Mesodermal cell (in vitro differentiated cells): ENCODE measurements around the gene EHD1. TPM values are rescaled to one million over a fixed set of nuclear protein-coding genes. Genes with fewer than 3 reads are reported as not detected.

ENCODE experiments used
- H3K27ac ChIP-seq: 2 replicates; pipeline ENCODE4 v1.7.0; 2013; ENCODE audit warnings: mild to moderate bottlenecking, low read depth, low read length, moderate library complexity; ENCODE audit not compliant: severe bottlenecking
- H3K36me3 ChIP-seq: 2 replicates; pipeline ENCODE4 v1.7.1; 2013; ENCODE audit warnings: mild to moderate bottlenecking, low read length, moderate library complexity; ENCODE audit not compliant: control insufficient read depth, insufficient read depth
- H3K4me1 ChIP-seq: one replicate; pipeline ENCODE4 v1.7.1; 2013; ENCODE audit warnings: mild to moderate bottlenecking, low read length; ENCODE audit not compliant: insufficient read depth, control insufficient read depth, poor library complexity, severe bottlenecking
- H3K4me3 ChIP-seq: 2 replicates; pipeline ENCODE4 v1.7.0; 2013; ENCODE audit warnings: low read length, control low read depth, mild to moderate bottlenecking; ENCODE audit not compliant: insufficient read depth, poor library complexity, severe bottlenecking; ENCODE audit errors: extremely low read depth
- H3K9me3 ChIP-seq: 2 replicates; pipeline ENCODE4 v1.7.1; 2013; ENCODE audit warnings: mild to moderate bottlenecking, low read length, moderate library complexity; ENCODE audit not compliant: control insufficient read depth
- WGBS, 2 experiments: methylation state at CpG; one replicate each; pipeline ENCODE4 v1.1.5; 2013; ENCODE audit warnings: missing lambda C conversion rate in 2 of 2; ENCODE audit not compliant: insufficient coverage in 2 of 2; 5-methylcytosine and 5-hydroxymethylcytosine counted together
- polyA plus RNA-seq, 2 experiments: library from polyadenylated mRNA; stranded (reverse); fragments of 50-300 nt; gene quantifications; one replicate each; pipeline ENCODE4 v1.2.3, GENCODE V29; 2013

Gene EHD1
- 41.5 TPM for polyA plus RNA-seq (2013, experiment 1 of 2)
- 36.3 TPM for polyA plus RNA-seq (2013, experiment 2 of 2)

DNA sequence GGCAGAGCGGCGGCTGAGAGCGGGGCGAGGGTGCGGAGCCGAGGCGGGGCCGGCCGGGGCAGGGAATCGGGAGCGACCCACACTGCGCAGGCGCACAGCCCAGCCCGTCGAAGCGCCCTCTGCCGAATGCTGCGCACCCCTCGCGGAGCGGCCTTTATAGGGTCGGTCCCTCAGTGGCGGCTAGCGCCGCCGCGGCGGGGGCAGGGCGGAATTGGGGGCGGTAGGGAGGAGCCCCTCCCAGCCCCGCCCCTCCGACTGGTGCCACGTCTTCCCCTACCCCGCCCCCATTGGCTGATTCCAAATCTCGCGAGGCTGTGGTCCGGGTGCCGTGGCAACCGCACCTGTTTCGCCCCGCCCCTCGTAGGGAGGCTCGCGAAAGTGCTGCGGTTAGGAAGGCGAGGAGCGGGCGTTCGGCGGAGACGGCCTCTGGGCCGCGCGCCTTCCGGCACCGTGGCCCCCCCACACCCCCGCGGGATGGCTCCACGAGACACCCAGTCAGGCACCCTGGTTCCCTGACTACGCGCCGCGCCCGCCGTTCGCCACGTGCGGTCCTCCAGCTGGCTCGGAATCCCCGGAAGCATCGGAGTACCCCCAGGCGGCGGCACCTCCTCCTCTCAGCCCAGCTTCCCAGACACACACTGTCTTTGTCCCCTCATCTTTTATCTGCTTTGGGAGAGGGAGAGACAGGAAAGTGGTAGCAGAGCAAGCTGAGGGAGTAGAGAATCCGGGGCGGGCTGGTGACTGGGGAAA lies at the start of gene EHD1:
TSS of gene EHD1 (minus strand) at position 128 of the 750 bp plus-strand sequence. CDS start 157 bp downstream, outside the sequence.
- H3K36me3 ChIP-seq, result peaks cover 20% of the 10 kb centered on the region
- 0 to 1% methylated on average over 26 to 52 of the region's 75 CpGs for WGBS, 2 experiments
- peak within 1 kb of the TSS; percentile 82 for H3K27ac ChIP-seq
- H3K4me3 ChIP-seq, result peak within 1 kb of the TSS; percentile 95
- H3K9me3 ChIP-seq, result no peaks in the 10 kb centered on the region
- peaks cover 34% of the 10 kb centered on the region for H3K4me1 ChIP-seq

DNA sequence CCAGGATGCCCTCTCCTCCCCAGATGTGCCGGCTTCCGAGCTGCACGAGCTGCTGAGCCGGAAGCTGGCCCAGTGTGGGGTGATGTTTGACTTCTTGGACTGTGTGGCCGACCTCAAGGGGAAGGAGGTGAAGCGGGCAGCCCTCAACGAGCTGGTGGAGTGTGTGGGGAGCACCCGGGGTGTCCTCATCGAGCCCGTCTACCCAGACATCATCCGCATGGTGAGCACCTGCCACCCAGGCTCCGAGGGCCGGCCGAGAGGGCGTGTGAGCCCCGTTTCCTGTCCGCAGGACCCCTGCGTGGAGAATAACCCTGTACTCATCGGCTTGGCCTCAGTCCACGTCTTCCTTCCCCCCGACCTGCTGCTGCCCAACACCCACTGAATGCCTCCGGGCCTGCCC lies 48.3 kb upstream of the EHD1 start:
- Histone ChIP-seq H3K4me1 (peaks cover 13% of the 10 kb centered on the region), H3K9me3 (no peaks in the 10 kb centered on the region), H3K36me3 (peaks cover 23% of the 10 kb centered on the region), H3K4me3 (no peak overlapping the region), H3K27ac (no peak overlapping the region)
- 92 to 94% methylated on average over 19 to 22 of the region's 22 CpGs for WGBS, 2 experiments

DNA sequence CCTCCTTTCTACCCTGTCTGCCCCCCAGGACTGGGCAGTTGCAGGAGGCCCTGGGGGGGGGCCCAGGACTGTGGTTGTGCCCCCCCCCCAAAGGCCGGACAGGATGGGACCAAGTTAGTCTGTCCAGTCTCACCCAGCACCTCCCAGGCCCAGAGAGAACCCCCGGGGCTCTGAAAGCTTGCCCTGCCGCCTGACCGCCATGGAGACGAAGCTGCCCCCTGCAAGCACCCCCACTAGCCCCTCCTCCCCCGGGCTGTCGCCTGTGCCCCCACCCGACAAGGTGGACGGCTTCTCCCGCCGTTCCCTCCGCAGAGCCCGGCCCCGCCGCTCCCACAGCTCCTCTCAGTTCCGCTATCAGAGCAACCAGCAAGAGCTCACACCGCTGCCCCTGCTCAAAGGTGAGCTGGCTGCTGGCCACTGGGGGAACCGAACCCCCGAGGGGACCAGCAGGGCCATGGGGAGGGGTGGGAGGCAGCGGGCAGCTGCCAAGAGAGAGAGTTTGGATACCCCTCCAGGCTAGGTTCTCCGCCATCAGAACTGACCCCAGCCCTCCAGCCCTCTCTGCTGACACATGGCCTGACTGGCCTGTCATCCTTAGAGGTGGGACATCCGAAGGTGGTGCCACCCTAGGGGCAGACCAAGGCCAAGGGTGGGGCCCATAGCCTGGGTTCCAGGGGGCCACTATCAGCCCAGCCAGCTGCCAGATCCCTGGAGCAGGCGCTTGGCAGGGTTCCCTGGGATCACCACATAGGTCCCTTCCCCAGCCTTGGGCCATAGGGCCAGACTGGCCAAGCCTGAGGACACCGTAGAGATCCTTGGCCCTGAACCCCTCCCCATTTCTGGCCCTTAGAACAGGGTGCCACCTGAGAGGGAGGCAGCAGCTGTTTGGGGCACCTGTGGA lies 47.4 kb upstream of the EHD1 start:
- peaks cover 14% of the 10 kb centered on the region for H3K36me3 ChIP-seq
- H3K4me3 ChIP-seq, result peak overlapping the region; percentile 82
- H3K4me1 ChIP-seq, result peaks cover 13% of the 10 kb centered on the region
- H3K27ac ChIP-seq, result no peak overlapping the region
- no peaks in the 10 kb centered on the region for H3K9me3 ChIP-seq
- 82 to 91% methylated on average over 7 to 11 of the region's 24 CpGs for WGBS, 2 experiments

DNA sequence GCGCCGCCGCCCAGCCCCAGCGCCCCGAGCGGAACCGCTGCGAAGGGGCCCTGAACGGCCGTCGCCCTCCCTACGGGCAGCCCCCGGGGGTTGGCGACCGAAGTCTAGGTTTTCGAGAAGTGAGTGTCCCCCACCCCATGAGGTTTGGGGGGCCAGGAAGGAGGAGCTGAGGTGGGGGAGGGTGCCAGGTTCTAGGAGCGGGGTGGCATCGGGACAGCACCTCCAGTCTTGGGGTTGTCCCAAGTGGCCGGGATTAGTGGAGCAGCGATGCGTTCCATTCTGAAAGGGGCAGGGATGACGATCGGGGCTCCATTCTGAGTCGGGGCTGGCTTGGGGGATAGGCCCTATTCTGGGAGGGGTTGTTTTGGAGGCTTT lies 46.5 kb upstream of the EHD1 start:
- H3K36me3 ChIP-seq, result peaks cover 5% of the 10 kb centered on the region
- peaks cover 13% of the 10 kb centered on the region for H3K4me1 ChIP-seq
- WGBS, 2 experiments, result 0 to 2% methylated on average over 10 to 20 of the region's 24 CpGs
- H3K27ac ChIP-seq, result no peak overlapping the region
- H3K4me3 ChIP-seq, result peak overlapping the region; percentile 82
- no peaks in the 10 kb centered on the region for H3K9me3 ChIP-seq

DNA sequence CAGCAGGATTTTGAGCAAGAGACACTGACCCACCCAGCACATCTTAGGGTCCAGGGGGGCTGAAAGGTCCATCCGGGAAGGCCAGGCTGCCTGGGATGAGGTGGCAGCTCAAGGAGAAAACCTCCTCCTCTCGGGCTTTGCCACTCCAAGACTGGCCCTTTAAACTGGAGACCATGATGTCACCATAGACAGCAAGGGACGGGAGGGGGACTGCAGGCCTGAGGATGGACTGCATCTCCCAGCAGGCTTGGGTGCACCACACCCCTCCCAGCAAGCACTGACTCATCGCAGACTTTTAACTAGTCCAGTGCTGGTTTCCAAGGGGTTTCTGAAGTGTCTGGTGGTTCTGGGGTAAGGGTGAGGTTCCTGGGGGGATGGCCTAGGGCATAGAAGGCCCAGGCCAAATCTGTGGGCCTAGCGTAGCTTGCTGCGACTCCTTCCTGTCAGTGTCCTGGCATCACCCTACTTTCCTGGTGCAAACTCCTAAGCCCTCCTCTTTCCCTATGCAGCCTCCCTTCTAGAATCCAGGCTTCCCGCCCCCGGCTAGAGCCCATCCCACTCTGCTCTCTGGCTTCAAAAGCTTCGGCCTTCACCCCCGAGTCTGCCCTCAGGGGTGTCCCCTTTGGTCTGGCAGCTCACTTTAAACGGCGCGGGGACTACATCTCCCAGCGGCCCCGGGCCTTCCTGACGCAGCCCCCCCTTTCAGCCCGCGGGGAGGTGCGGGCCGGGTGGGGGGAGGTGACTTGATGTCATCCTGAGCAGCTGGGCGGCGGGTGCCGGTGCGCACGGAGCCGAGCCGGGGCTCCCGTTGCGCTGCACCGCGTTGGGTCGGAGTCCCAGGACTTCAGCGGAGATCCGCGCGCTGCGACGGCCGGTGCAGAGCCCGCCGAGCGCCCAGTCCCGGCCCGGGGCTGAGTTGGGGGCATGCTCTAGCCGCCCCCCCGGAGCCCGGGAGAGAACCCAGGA lies 45.8 kb upstream of the EHD1 start, which contains the start of gene PPP2R5B:
TSS of gene PPP2R5B (plus strand) at position 746 of the 966 bp plus-strand sequence. CDS start 1,046 bp downstream, outside the sequence.
- Histone ChIP-seq H3K9me3 (no peaks in the 10 kb centered on the region), H3K4me3 (peak within 1 kb of the TSS; percentile 82), H3K36me3 (peaks cover 4% of the 10 kb centered on the region), H3K4me1 (peaks cover 13% of the 10 kb centered on the region), H3K27ac (peak within 1 kb of the TSS; percentile 87)
- 1% methylated on average over 29 to 42 of the region's 47 CpGs for WGBS, 2 experiments

DNA sequence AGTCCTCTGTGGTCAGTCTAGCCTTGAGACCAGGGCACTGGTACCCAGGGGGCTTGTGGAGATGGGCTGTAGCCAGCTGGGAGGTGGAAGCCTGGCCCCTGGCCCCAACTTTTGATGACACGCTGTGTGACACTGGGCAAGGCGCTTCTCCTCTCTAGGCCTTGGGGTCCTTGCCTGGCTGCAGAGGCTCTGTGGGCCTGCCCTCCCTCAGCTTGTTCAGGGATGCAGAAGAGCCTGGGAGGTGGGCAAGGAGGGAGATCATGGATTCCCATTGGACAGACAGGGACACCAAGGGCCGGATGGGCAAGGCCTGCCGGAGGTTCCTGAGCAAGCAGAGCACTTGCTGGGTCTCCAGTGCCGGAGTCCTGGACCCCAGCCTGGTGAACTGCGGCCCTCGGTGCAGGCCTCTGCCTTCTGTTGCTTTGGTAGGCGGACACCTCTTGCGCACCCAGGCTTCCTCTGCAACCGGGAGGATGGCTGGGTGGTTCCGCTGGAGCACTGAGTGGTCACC lies 44.8 kb upstream of the EHD1 start:
- H3K27ac ChIP-seq, result no peak overlapping the region
- peak overlapping the region; percentile 82 for H3K4me3 ChIP-seq
- H3K36me3 ChIP-seq, result peaks cover 1% of the 10 kb centered on the region
- H3K4me1 ChIP-seq, result peaks cover 13% of the 10 kb centered on the region
- no peaks in the 10 kb centered on the region for H3K9me3 ChIP-seq
- whole genome bisulfite sequencing, 2 experiments, result 97 to 98% methylated on average over 11 of the region's 11 CpGs

DNA sequence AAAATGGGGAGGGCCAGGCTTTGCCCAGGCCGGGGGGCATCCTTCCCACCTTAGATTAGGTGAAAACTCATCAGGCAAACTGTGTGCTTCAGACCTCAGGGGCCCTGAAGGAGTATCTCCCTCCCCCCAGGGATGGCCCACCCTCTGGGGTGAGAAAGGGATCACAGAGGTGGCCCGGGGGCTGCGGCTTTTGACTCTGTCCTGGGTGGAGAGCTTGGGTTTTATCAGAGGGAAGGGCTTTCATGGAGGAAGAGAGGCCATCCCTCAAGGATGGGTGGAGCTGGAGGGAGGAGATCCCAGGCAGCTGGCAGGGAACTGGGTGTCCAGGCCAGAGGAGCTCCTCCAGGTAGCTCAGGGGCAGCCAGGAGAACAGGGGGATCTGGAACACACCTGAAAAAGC lies 43.0 kb upstream of the EHD1 start:
- WGBS, 2 experiments, result 67% methylated on average over 2 of the region's 3 CpGs; no CpG with 5 or more reads in 1 of the 2 experiments
- Histone ChIP-seq H3K36me3 (no peaks in the 10 kb centered on the region), H3K4me3 (no peak overlapping the region), H3K4me1 (peaks cover 13% of the 10 kb centered on the region), H3K9me3 (no peaks in the 10 kb centered on the region), H3K27ac (no peak overlapping the region)

DNA sequence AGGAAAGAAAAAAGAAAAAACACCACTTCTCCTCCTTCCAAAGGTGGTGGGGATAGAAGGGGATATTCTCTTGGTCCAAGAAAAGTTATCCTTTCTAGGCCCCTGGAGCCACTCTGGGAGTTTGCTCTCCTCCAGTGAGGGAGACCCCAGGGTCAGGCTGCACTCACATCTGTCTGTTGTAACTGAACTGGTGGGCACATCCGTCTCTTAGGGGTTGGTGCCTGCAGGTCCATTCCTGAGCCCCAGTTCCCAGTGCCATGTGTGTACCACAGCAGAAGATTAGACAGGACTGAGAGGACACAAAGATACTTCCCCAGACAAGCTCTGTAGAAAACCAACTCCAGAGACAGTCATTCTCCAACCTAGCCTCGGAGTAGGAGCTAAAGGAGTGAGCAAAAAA lies 41.7 kb upstream of the EHD1 start:
- Histone ChIP-seq H3K4me3 (no peak overlapping the region), H3K9me3 (no peaks in the 10 kb centered on the region), H3K27ac (no peak overlapping the region), H3K36me3 (no peaks in the 10 kb centered on the region), H3K4me1 (peaks cover 10% of the 10 kb centered on the region)
- 100% methylated on average over 1 of the region's 2 CpGs for WGBS, 2 experiments

DNA sequence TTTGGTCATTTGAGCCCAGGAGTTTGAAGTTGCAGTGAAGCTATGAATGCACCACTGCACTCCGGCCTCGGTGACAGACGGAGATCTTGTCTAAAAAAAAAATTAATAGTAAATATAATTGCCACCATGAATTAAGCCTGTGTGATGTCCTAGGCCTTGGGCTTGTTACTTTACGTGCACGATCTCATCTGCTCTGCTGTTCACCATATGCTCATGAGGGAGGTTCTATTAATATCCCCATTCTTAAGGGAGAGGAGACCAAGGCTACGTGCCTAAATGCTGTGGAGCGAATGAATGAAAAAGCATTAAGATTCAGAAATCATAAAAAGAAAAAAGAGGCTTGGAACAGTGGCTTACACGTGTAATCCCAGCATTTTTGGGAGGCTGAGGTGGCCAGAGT lies 41.2 kb upstream of the EHD1 start:
- no peak overlapping the region for H3K4me3 ChIP-seq
- H3K27ac ChIP-seq, result no peak overlapping the region
- no peaks in the 10 kb centered on the region for H3K36me3 ChIP-seq
- no peaks in the 10 kb centered on the region for H3K9me3 ChIP-seq
- peaks cover 9% of the 10 kb centered on the region for H3K4me1 ChIP-seq
- 86 to 94% methylated on average over 3 of the region's 8 CpGs for WGBS, 2 experiments

DNA sequence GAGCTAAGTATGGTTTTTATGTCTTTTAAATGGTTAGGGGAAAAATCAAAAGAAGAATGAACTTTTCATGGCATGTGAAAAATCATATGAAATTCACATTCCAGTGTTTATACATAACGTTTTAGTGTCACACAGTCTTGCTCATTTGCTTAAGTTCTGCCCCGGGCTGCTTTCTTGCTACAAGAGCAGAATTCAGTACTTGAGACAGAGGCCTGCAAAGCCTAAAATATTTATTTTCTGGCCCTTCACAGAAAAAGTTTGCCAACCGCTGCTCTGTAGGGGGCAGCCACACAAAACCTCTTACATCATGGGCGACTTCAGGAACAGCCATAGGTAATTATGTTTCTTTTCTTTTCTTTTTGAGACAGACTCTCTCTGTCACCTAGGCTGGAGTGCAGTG lies 39.6 kb upstream of the EHD1 start:
- Histone ChIP-seq H3K36me3 (peaks cover 6% of the 10 kb centered on the region), H3K9me3 (no peaks in the 10 kb centered on the region), H3K4me3 (peak overlapping the region; percentile 70), H3K27ac (peak overlapping the region; percentile 74), H3K4me1 (peaks cover 5% of the 10 kb centered on the region)
- WGBS, 2 experiments, result 40 to 46% methylated on average over 3 to 4 of the region's 4 CpGs
